T-helper 1 cell treated with Interleukin-12 subunit alpha and Interleukin-12 subunit beta and Interleukin-4 antibody, amounts not matched to agents 30 μg/mL and 1 μg/mL, for 36 hours (primary cell): Measurements from ENCODE around the gene PP2D1.
"Not testable (repeated sequence)": the region's sequence is repeated elsewhere in the genome, so short reads cannot be mapped to it uniquely, and the experiment has no call there.

Experiments used
- H3K27ac Mint-ChIP-seq: one replicate; pipeline ENCODE4 v1.8.0; 2021; ENCODE audit warnings: mild to moderate bottlenecking, mixed read lengths
- H3K27me3 Mint-ChIP-seq: one replicate; pipeline ENCODE4 v1.8.0; 2021; ENCODE audit warnings: low read depth, mixed read lengths
- H3K36me3 Mint-ChIP-seq: one replicate; pipeline ENCODE4 v1.8.0; 2021; ENCODE audit warnings: low read depth, mixed read lengths
- H3K4me1 Mint-ChIP-seq: one replicate; pipeline ENCODE4 v1.8.0; 2021; ENCODE audit warnings: low read depth, mixed read lengths
- H3K4me3 Mint-ChIP-seq: one replicate; pipeline ENCODE4 v1.8.0; 2021; ENCODE audit warnings: mild to moderate bottlenecking, moderate library complexity, mixed read lengths
- H3K9me3 Mint-ChIP-seq: one replicate; pipeline ENCODE4 v1.8.0; 2021; ENCODE audit warnings: mixed read lengths

The PP2D1 gene

DNA sequence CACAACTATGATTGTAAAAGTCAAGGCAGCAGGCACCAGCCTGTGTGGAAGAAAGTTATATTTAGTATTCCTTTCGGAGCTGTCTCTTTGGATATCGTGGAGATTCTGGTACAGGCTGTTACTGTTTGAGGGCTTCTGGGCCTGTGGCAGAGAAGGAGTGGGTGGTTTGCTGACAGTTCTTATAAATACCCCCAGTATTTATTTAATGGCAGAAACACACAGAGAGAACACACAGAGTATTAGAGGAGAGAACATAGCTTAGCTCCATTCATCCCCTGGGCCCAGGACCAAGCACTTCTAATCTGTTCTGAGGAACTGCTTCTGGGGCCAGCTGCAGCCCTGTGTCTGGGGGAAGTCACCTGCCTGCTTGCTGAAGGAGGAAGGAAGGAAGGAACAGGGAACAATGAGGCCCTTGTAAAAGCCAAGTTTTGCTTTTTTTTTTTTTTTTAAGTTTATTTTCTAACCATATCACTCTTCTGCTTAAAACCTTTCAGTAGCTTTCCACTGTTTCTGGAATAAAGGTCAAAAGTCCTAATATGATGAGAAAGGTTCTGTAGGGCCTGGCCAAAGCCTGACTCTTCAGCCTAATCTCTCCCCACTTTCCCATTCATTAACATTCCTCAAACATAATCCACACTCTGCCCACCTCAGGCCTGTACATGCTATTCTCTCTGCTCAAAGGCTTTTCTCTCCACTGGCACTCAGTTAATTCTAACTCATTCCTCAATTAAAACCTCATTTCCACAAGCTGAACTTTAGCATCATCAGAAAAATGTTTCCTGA, 11.8 kb upstream of the PP2D1 start:
- Mint-ChIP-seq H3K9me3 (no peaks in the 10 kb centered on the region), H3K27me3 (no peaks in the 10 kb centered on the region), H3K4me1 (peaks cover 7% of the 10 kb centered on the region), H3K4me3 (no peak overlapping the region), H3K27ac (no peak overlapping the region), H3K36me3 (no peaks in the 10 kb centered on the region)

GRCh38 chr3:20022954-20023622, 11.0 kb upstream of the PP2D1 start:
- Mint-ChIP-seq H3K9me3 (no peaks in the 10 kb centered on the region), H3K27me3 (no peaks in the 10 kb centered on the region), H3K4me1 (peaks cover 7% of the 10 kb centered on the region), H3K36me3 (no peaks in the 10 kb centered on the region), H3K4me3 (no peak overlapping the region), H3K27ac (no peak overlapping the region)

DNA sequence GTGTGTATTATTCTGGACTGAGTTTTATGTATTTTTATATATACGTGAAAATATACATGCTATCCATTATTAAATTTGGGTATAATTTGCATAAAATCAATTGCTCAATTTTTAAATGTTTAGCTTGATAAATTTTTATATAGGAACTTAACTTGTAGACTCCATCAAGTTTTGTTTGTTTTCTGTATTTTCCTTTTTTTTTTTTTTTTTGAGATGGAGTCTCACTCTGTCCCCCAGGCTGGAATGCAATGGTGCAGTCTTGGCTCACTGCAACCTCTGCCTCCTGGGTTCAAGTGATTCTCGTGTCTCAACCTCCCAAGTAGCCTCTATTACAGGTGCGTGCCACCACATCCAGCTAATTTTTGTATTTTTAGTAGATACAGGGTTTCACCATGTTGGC, 4.0 kb upstream of the PP2D1 start:
- H3K27me3 Mint-ChIP-seq, H3K4me3 Mint-ChIP-seq, H3K27ac Mint-ChIP-seq, H3K9me3 Mint-ChIP-seq, H3K36me3 Mint-ChIP-seq, H3K4me1 Mint-ChIP-seq: not testable (repeated sequence)

GRCh38 chr3:20015525-20015924, 3.5 kb upstream of the PP2D1 start:
- Mint-ChIP-seq H3K4me1 (no peaks in the 10 kb centered on the region), H3K27ac (no peak overlapping the region), H3K9me3 (no peaks in the 10 kb centered on the region), H3K36me3 (no peaks in the 10 kb centered on the region), H3K27me3 (no peaks in the 10 kb centered on the region), H3K4me3 (no peak overlapping the region)

GRCh38 chr3:20013396-20013795, 1.3 kb upstream of the PP2D1 start:
- Mint-ChIP-seq H3K4me3 (no peak overlapping the region), H3K4me1 (no peaks in the 10 kb centered on the region), H3K9me3 (no peaks in the 10 kb centered on the region), H3K27ac (no peak overlapping the region), H3K27me3 (no peaks in the 10 kb centered on the region), H3K36me3 (no peaks in the 10 kb centered on the region)

DNA sequence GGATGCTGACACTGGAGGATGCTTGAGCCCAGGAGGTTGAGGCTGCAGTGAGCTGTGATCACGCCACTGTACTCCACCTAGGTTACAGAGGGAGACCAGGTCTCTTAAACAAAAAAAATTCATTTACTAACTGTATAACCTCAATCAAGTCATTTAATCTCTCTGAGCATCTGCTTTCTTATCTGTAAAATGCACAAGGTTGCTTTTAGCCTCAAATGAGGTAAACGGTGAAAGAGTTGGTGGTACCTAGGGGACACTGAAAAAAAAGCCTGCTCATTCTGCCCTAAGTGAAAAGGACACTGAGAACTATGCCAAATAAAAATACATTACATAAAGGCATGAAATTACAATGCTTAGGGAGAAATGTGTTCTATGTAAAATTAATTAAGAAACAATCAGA, 3.4 kb downstream of the PP2D1 start:
- H3K27ac Mint-ChIP-seq: no peak overlapping the region
- H3K4me3 Mint-ChIP-seq: no peak overlapping the region
- H3K9me3 Mint-ChIP-seq: no peaks in the 10 kb centered on the region
- no peaks in the 10 kb centered on the region for H3K27me3 Mint-ChIP-seq
- no peaks in the 10 kb centered on the region for H3K36me3 Mint-ChIP-seq
- H3K4me1 Mint-ChIP-seq: no peaks in the 10 kb centered on the region

GRCh38 chr3:20007960-20008359, 4.1 kb downstream of the PP2D1 start:
- no peaks in the 10 kb centered on the region for H3K4me1 Mint-ChIP-seq
- no peak overlapping the region for H3K27ac Mint-ChIP-seq
- no peaks in the 10 kb centered on the region for H3K27me3 Mint-ChIP-seq
- no peaks in the 10 kb centered on the region for H3K9me3 Mint-ChIP-seq
- no peak overlapping the region for H3K4me3 Mint-ChIP-seq
- no peaks in the 10 kb centered on the region for H3K36me3 Mint-ChIP-seq

DNA sequence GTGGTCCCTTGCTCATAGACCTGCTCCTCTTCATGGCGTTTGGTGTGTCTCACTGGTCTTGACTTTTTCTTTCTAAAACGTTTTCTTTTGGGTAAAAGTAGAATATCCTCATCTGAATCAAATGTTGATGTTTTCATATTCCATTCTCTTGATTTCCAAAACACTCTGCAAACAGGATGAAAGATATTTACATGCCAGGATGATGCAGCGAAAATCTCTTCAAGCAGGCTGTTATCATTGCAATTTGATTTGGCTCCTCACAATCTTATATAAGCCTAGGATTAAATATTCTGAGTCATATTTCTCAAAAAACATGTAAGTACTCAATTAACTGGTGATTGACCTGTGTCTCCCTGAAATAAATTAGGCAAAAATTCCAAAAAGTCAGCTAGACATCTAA, 10.1 kb downstream of the PP2D1 start:
- H3K4me1 Mint-ChIP-seq: no peaks in the 10 kb centered on the region
- H3K4me3 Mint-ChIP-seq: no peak overlapping the region
- no peaks in the 10 kb centered on the region for H3K36me3 Mint-ChIP-seq
- H3K27ac Mint-ChIP-seq: no peak overlapping the region
- no peaks in the 10 kb centered on the region for H3K27me3 Mint-ChIP-seq
- no peaks in the 10 kb centered on the region for H3K9me3 Mint-ChIP-seq

- H3K9me3 Mint-ChIP-seq: no peaks in the 10 kb centered on the region
- no peak overlapping the region for H3K27ac Mint-ChIP-seq
- H3K4me1 Mint-ChIP-seq: no peaks in the 10 kb centered on the region
- H3K4me3 Mint-ChIP-seq: no peak overlapping the region
- peaks cover 2% of the 10 kb centered on the region for H3K36me3 Mint-ChIP-seq
- H3K27me3 Mint-ChIP-seq: no peaks in the 10 kb centered on the region
These were observed 14.6 kb downstream of the PP2D1 start for GRCh38 chr3:19997502-19997901.

DNA sequence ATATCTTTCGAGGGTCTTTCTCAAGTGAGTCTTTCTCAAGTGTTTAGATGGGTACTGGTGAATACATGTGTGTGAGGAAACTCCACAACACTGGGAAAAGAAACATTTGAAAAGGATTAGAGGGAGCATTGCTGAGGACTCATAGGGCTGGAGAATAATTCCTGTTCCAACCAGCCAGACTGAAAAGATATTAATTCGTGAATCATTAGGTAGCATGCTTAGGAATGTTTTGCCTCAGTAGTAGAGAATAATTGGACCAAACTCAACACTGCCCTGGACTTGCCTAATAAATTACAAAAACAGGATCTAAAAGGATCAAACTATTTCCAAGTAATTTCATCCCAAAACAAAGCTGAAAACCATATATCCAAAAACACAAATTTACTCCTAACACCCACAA, 17.3 kb downstream of the PP2D1 start:
- no peaks in the 10 kb centered on the region for H3K9me3 Mint-ChIP-seq
- no peak overlapping the region for H3K4me3 Mint-ChIP-seq
- H3K36me3 Mint-ChIP-seq: peaks cover 5% of the 10 kb centered on the region
- no peaks in the 10 kb centered on the region for H3K27me3 Mint-ChIP-seq
- peaks cover 2% of the 10 kb centered on the region for H3K4me1 Mint-ChIP-seq
- H3K27ac Mint-ChIP-seq: no peak overlapping the region

GRCh38 chr3:19988904-19989303, 23.2 kb downstream of the PP2D1 start:
- not testable (repeated sequence) for H3K27me3 Mint-ChIP-seq, H3K4me3 Mint-ChIP-seq, H3K4me1 Mint-ChIP-seq, H3K27ac Mint-ChIP-seq, H3K9me3 Mint-ChIP-seq
- peaks cover 19% of the 10 kb centered on the region for H3K36me3 Mint-ChIP-seq

DNA sequence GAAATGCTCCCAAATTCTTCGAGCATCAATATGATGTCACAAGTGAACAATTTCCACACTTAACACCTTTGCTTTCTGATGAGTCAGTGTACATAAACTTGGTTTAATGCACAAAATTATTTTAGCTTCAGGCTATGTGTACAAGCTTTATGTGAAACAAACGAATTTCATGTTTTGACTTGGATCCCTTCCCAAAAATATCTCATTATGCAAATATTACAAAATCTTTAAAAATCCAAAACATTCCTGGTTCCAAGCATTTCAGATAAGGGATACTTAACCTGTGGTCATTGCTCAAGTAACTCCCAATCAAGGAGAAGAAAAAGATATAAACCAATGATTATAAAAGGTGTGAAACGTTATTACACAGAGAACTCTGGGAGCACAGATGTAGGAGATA, 40.0 kb downstream of the PP2D1 start:
- Mint-ChIP-seq H3K9me3 (no peaks in the 10 kb centered on the region), H3K27ac (no peak overlapping the region), H3K4me1 (peaks cover 10% of the 10 kb centered on the region), H3K4me3 (no peak overlapping the region), H3K36me3 (peaks cover 38% of the 10 kb centered on the region), H3K27me3 (no peaks in the 10 kb centered on the region)

DNA sequence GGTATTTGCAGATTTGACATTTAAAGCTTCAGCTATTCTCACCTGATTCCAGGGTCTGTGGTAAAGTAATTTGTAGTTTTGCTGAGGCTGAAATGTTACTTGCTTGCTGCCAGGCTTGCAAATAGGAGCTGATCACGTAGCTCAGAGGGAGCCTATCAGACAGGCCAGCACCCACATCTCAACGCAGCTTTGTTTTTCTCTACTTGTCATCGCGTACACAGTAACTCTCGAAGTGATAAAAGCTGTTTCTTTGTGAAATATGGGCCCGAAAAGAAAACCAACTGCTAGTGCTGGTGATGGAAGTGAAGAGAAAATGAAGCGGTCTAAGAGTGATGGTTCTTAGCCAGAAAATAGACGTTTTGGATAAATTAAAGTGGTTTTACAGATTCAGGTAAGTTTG, 41.7 kb downstream of the PP2D1 start:
- no peak overlapping the region for H3K4me3 Mint-ChIP-seq
- H3K27me3 Mint-ChIP-seq: no peaks in the 10 kb centered on the region
- H3K27ac Mint-ChIP-seq: no peak overlapping the region
- no peaks in the 10 kb centered on the region for H3K9me3 Mint-ChIP-seq
- H3K4me1 Mint-ChIP-seq: peaks cover 10% of the 10 kb centered on the region
- peaks cover 35% of the 10 kb centered on the region for H3K36me3 Mint-ChIP-seq

DNA sequence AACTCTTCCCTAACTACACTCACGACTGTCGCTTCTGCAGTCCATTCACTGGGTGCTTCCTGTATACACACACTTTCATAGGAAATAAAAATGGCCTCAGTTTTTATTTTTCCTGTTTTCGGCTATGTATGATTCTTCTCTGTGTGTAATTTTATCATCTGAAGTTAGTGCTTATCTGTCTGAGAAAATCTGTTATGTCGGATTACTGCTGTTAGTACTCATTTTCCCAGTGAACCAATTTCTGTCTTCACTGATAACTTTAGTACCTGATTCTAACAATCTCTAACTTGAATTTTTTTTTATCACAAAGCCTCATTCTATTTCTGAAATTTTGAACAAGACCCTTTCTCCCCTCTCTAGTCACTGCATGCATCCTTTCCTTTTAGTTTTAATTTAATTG, 44.3 kb downstream of the PP2D1 start:
- no peak overlapping the region for H3K27ac Mint-ChIP-seq

GRCh38 chr3:19967208-19967607, 44.9 kb downstream of the PP2D1 start:
- Mint-ChIP-seq H3K27me3 (no peaks in the 10 kb centered on the region), H3K36me3 (peaks cover 27% of the 10 kb centered on the region), H3K27ac (no peak overlapping the region), H3K9me3 (no peaks in the 10 kb centered on the region), H3K4me3 (no peak overlapping the region), H3K4me1 (peaks cover 7% of the 10 kb centered on the region)

More for the DNA sequence above, 44.3 kb downstream of the PP2D1 start:
- H3K4me3 Mint-ChIP-seq: no peak overlapping the region
- no peaks in the 10 kb centered on the region for H3K27me3 Mint-ChIP-seq
- peaks cover 29% of the 10 kb centered on the region for H3K36me3 Mint-ChIP-seq
- H3K4me1 Mint-ChIP-seq: peaks cover 11% of the 10 kb centered on the region
- no peaks in the 10 kb centered on the region for H3K9me3 Mint-ChIP-seq
